Body of pancreas (tissue), 4 donors: Measurements from ENCODE around the gene PGM2.

Experiments used
- POLR2A ChIP-seq, 3 donors: fragments of 450-650 bp; IDR thresholded peaks; one replicate each; pipeline ENCODE4 v1.6.1; 2016; ENCODE audit warnings: antibody characterized with exemption in 3 of 3, mild to moderate bottlenecking in 2 of 3
- TF ChIP-seq, protein P1 (sequence below), 7 experiments: fragments of 450-650 bp in 4 of 7; fragments of 200-600 bp in 3 of 7; sonication (generic) in 3 of 7; IDR thresholded peaks; one replicate each; pipeline ENCODE4 v1.5.1; 2016 to 2019; ENCODE audit warnings: antibody characterized with exemption in 7 of 7

DNA sequence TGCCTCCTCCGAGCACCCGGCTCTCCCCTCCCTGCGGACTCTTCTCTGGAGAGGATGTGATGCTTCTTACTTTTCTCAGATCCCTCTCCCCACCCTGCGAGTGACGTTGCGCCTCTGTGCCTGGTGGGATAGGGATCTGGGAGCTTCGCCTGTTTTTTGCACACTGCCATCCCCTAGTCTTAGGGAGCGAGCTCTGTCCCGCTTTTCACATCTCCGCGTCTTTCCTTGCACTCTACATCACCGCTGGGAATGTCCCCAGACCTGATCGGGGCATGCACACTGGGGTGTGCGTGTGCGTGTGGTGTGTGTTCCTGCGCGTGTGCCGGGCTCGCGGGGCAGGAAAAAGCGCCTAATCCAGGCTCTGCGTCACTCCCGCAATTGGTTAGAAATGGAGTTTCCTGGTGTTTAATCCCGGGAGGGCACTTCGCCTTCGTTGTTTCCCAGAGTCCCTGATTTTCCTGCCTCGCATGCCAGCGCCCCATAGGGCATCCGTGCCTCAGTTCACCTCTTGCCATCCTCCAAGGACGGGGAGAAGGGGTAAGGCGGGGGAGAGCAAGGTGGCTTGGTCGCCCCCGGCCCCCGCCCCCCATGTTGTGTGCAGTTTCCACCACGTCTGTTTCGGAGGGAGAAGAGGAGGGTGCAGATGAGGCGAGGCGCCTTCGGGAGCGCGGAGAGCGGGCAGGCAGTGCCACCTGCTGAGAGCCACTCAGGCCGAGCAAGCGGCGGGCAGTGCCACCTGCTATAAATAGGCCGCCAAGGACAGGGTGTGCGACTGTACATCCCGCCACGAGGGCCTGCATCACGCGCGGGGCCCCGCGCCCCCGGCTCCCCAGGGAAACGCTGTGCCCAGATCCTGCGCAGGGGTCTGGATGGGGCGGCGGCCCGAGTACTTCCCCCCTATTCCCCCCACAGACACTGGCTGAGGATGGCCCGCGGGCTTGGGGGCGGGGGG lies 63.6 kb downstream of the PGM2 start:
- TF ChIP-seq, protein P1, sequence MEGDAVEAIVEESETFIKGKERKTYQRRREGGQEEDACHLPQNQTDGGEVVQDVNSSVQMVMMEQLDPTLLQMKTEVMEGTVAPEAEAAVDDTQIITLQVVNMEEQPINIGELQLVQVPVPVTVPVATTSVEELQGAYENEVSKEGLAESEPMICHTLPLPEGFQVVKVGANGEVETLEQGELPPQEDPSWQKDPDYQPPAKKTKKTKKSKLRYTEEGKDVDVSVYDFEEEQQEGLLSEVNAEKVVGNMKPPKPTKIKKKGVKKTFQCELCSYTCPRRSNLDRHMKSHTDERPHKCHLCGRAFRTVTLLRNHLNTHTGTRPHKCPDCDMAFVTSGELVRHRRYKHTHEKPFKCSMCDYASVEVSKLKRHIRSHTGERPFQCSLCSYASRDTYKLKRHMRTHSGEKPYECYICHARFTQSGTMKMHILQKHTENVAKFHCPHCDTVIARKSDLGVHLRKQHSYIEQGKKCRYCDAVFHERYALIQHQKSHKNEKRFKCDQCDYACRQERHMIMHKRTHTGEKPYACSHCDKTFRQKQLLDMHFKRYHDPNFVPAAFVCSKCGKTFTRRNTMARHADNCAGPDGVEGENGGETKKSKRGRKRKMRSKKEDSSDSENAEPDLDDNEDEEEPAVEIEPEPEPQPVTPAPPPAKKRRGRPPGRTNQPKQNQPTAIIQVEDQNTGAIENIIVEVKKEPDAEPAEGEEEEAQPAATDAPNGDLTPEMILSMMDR (IDR thresholded peaks at IDR 0.05): peak in 6 of 7 experiments; percentile 8 to 49 (median 38)
- peak in 2 of 3 donors; percentile 35 to 54 for TF ChIP-seq POLR2A (IDR thresholded peaks at IDR 0.05)
